ENCODE measurements around the gene ZBTB16. TPM values are rescaled to one million over a fixed set of nuclear protein-coding genes. Genes with fewer than 3 reads are reported as not detected.
A peak's percentile ranks its signal among the peaks of the same experiment; 100 is the strongest.

ZBTB16 gene
- total RNA-seq, 2 donors from 2014 or later = 2.0 to 13.7 TPM

DNA sequence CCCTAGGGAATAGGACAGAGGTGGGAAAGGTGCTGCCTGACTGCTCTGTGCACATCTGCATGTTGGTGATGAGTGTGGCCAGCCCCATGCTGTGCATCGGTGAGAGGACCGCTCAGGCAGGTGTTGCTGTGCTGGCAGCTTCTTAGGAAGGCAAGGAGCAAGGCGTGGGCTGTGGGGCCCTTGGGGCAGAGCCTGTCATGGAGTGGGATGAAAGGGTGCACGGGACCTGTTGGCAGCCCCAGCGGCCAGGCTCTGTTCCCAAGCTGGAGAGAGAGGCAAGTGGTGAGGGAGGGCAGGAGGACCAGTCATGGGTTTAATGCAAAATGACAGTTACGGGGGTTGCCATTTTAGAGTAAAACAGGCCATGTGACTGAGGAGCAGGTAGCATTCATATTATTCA lies 78.3 kb downstream of the ZBTB16 start:
- no peak overlapping the region for H3K27ac ChIP-seq
- no peak overlapping the region for H3K9ac ChIP-seq (ENCODE audit: low read depth in 2 of 2, low read length in 2 of 2)
- no peak overlapping the region for H3K4me3 ChIP-seq
- intact Hi-C loops (cut with DNase I) = no loop called here
- TF ChIP-seq, protein P1, sequence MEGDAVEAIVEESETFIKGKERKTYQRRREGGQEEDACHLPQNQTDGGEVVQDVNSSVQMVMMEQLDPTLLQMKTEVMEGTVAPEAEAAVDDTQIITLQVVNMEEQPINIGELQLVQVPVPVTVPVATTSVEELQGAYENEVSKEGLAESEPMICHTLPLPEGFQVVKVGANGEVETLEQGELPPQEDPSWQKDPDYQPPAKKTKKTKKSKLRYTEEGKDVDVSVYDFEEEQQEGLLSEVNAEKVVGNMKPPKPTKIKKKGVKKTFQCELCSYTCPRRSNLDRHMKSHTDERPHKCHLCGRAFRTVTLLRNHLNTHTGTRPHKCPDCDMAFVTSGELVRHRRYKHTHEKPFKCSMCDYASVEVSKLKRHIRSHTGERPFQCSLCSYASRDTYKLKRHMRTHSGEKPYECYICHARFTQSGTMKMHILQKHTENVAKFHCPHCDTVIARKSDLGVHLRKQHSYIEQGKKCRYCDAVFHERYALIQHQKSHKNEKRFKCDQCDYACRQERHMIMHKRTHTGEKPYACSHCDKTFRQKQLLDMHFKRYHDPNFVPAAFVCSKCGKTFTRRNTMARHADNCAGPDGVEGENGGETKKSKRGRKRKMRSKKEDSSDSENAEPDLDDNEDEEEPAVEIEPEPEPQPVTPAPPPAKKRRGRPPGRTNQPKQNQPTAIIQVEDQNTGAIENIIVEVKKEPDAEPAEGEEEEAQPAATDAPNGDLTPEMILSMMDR (IDR thresholded peaks at IDR 0.05) = no peak
- no peaks in the 10 kb centered on the region for H3K36me3 ChIP-seq
- H3K4me1 ChIP-seq = peaks cover 5% of the 10 kb centered on the region
- no peaks in the 10 kb centered on the region for H3K9me3 ChIP-seq
- no peaks in the 10 kb centered on the region for H3K27me3 ChIP-seq
- DNase-seq = no peak

DNA sequence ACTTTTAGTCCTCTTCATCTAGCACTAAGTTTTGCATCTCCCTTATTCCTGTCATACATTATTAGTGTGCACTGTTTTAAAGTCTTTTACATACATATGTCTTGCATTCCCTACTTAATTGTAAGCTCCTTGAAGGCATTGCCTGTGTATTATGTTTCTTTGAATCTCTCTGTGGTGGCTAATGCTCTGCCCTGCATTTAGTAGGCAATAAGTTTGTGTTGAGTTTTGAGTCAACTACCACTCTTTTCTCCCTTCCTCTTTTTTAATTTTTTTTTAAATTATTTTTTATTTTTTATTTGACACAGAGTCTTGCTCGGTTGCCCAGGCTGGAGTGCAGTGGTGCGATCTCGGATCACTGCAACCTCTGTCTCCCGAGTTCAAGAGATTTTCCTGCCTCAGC lies 78.9 kb downstream of the ZBTB16 start:
- H3K9ac ChIP-seq (ENCODE audit: low read depth in 2 of 2, low read length in 2 of 2) = no peak overlapping the region
- no peak overlapping the region for H3K4me3 ChIP-seq
- peaks cover 3% of the 10 kb centered on the region for H3K4me1 ChIP-seq
- H3K27me3 ChIP-seq = no peaks in the 10 kb centered on the region
- TF ChIP-seq, protein P1 (IDR thresholded peaks at IDR 0.05) = no peak
- no peak overlapping the region for H3K27ac ChIP-seq
- no peaks in the 10 kb centered on the region for H3K36me3 ChIP-seq
- no peaks in the 10 kb centered on the region for H3K9me3 ChIP-seq
- intact Hi-C loops (cut with DNase I) = no loop called here
- DNase-seq = no peak

DNA sequence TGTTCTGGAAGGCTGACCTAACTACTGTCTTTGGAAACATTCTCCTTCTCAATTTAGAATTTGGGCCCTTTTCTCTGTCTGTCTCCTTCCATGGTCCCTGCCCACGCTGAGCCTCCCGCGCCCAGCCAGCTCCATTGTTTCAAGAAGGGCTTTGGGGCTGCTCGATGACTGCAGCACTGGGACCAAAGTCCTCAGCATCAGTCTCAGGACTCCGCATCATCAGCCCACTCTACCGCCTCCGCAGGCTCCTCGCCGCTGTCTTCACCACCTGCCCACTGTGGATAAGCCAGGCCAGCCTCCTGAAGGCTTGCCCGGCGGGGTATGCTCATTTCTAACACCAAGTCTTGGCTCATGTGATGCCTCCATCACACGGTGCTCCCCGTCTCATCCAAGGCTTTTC lies 81.3 kb downstream of the ZBTB16 start:
- intact Hi-C loops (cut with DNase I) = no loop called here
- Histone ChIP-seq H3K4me3 (no peak overlapping the region), H3K36me3 (no peaks in the 10 kb centered on the region), H3K9ac (ENCODE audit: low read depth in 2 of 2, low read length in 2 of 2) (no peak overlapping the region), H3K4me1 (peaks cover 3% of the 10 kb centered on the region), H3K9me3 (no peaks in the 10 kb centered on the region), H3K27ac (no peak overlapping the region), H3K27me3 (no peaks in the 10 kb centered on the region)
- DNase-seq = no peak
- TF ChIP-seq, protein P1 (IDR thresholded peaks at IDR 0.05) = no peak

DNA sequence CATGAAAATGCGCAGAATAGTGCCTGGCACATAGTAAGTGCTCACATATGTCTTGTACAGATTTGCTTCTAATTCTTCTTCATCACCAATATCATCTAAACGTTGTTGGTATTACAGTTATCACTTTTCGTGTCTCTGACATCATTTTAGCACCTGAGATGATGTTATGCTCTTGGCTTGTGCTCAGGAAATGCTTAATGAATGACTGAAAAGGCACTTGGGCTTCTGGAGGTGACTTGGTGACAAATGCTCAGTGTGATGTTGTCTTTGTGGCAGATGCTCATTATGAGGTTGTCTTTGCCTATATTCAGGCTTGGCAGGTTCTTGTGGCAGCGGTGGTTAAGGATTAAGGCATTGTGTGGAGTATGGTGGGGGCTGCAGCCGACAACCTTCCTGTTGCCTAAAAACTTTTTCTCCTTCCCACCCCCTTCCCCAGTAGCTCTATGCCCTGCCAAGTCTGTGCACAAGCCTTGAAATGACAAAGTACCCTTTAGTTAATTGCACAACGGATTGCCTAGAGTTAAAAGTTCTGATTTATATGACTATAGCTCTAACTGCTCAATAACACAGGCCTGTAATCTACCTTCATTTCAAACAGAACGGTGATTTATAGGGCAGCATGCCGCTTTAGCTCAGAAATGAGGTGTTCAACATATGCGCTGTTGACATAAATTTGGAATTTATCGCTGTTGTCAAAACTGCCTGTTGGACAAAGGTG lies 82.5 kb downstream of the ZBTB16 start:
- TF ChIP-seq, protein P1 (IDR thresholded peaks at IDR 0.05) = no peak
- Histone ChIP-seq H3K27ac (no peak overlapping the region), H3K36me3 (no peaks in the 10 kb centered on the region), H3K9ac (ENCODE audit: low read depth in 2 of 2, low read length in 2 of 2) (peak overlapping the region in 1 of 2 donors; percentile 43), H3K27me3 (no peaks in the 10 kb centered on the region), H3K4me3 (no peak overlapping the region), H3K4me1 (no peaks in the 10 kb centered on the region), H3K9me3 (no peaks in the 10 kb centered on the region)
- DNase-seq = no peak
- intact Hi-C loops (cut with DNase I) = no loop called here

DNA sequence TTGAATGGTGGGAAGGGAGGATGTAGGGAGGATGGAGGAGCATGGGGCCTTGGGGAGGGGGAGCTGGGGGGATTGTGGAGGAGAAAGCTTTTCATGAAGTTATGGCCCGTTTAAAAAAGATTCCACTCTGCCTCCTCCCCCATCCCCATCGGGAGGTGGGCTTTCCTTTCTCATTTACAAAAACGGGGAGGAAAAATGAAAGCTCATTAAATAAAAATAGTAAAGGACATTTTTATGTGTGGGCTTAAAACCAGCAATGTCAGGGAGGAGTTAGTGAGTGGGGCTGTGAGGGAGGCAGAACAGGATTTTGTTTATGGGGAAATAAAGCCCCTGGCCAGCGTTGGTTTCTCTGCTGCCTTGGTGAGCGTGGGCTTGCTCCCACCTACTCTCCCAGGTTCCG lies 83.2 kb downstream of the ZBTB16 start:
- intact Hi-C loops (cut with DNase I) = no loop called here
- H3K27ac ChIP-seq = no peak overlapping the region
- no peaks in the 10 kb centered on the region for H3K36me3 ChIP-seq
- H3K4me1 ChIP-seq = no peaks in the 10 kb centered on the region
- H3K9me3 ChIP-seq = no peaks in the 10 kb centered on the region
- no peak for DNase-seq
- no peak overlapping the region for H3K4me3 ChIP-seq
- H3K27me3 ChIP-seq = no peaks in the 10 kb centered on the region
- TF ChIP-seq, protein P1 (IDR thresholded peaks at IDR 0.05) = no peak
- no peak overlapping the region for H3K9ac ChIP-seq (ENCODE audit: low read depth in 2 of 2, low read length in 2 of 2)
